Vagina (tissue), 2 donors: ENCODE measurements around the gene PSMC3.

Experiments
- POLR2A ChIP-seq, 2 donors: fragments of 450-650 bp; IDR thresholded peaks; one replicate each; pipeline ENCODE4 v1.6.1; 2017; ENCODE audit warnings: antibody characterized with exemption in 2 of 2, mild to moderate bottlenecking in 2 of 2, moderate library complexity in 2 of 2
- POLR2AphosphoS5 ChIP-seq, 2 donors: sonication (generic); formaldehyde crosslinking; IDR thresholded peaks; one replicate each; pipeline ENCODE4 v1.9.0; 2017; ENCODE audit warnings: antibody characterized with exemption in 2 of 2, mild to moderate bottlenecking in 2 of 2, low read depth in 1 of 2; ENCODE audit not compliant: insufficient read depth in 1 of 2

DNA sequence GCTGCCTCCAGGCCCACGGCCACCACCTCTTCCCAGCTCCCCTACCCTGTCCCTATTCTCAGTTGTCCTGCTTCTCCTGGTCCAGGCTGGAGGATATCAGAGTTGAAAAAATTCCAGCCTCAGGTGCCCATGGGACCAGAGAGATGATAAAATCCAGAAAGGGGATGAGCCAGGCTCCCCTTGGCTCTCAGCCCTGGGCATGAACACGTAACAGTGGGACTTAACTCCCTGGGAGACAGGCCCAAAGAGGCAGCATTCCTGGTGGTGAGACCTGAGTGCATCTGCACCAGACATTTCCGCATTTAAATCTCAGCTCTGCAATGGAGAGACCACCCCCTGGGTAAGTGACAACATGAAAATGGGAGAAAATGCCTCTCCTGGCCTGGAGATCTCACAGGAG lies 28.2 kb downstream of the PSMC3 start:
- no peak for TF ChIP-seq POLR2A (IDR thresholded peaks at IDR 0.05)
- no peak for TF ChIP-seq POLR2AphosphoS5 (IDR thresholded peaks at IDR 0.05; ENCODE audit: insufficient read depth in 1 of 2, low read depth in 1 of 2)
